ENCODE data around the gene DNAJC13.

The DNAJC13 gene

GRCh38 chr3:132503559-132503958, 86.3 kb downstream of the DNAJC13 start:
- TF ChIP-seq, protein P1, sequence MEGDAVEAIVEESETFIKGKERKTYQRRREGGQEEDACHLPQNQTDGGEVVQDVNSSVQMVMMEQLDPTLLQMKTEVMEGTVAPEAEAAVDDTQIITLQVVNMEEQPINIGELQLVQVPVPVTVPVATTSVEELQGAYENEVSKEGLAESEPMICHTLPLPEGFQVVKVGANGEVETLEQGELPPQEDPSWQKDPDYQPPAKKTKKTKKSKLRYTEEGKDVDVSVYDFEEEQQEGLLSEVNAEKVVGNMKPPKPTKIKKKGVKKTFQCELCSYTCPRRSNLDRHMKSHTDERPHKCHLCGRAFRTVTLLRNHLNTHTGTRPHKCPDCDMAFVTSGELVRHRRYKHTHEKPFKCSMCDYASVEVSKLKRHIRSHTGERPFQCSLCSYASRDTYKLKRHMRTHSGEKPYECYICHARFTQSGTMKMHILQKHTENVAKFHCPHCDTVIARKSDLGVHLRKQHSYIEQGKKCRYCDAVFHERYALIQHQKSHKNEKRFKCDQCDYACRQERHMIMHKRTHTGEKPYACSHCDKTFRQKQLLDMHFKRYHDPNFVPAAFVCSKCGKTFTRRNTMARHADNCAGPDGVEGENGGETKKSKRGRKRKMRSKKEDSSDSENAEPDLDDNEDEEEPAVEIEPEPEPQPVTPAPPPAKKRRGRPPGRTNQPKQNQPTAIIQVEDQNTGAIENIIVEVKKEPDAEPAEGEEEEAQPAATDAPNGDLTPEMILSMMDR (conservative IDR thresholded peaks at IDR 0.05; ENCODE audit: control insufficient read depth, insufficient read depth, low read depth, low read length), result no peak
- no peak overlapping the region for H3K4me3 ChIP-seq (ENCODE audit: control insufficient read depth, low read depth, low read length)
- no peak for DNase-seq (ENCODE audit: low read depth)

GRCh38 chr3:132504375-132504933, 87.2 kb downstream of the DNAJC13 start:
- TF ChIP-seq, protein P1 (conservative IDR thresholded peaks at IDR 0.05; ENCODE audit: control insufficient read depth, insufficient read depth, low read depth, low read length), result no peak
- DNase-seq (ENCODE audit: low read depth), result no peak
- H3K4me3 ChIP-seq (ENCODE audit: control insufficient read depth, low read depth, low read length), result no peak overlapping the region

DNA sequence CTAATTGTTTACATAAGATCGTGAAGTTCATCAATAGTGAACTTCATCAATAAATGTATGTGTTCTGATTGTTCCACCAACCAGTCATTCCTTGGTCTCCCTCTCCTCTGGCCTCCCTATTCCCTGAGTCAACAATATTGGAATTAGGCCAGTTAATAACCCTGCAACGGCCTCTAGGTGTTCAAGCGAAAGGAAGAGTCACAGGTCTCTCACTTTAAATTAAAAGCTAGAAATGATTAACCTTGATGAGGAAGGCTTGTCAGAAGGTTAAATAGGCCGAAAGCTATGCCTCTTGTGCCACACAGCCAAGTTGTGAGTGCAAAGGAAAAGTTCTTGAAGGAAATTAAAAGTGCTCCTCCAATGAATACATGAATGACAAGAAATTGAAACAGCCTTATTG, 90.4 kb downstream of the DNAJC13 start:
- H3K4me3 ChIP-seq (ENCODE audit: control insufficient read depth, low read depth, low read length), result no peak overlapping the region
- no peak for DNase-seq (ENCODE audit: low read depth)
- TF ChIP-seq, protein P1 (conservative IDR thresholded peaks at IDR 0.05; ENCODE audit: control insufficient read depth, insufficient read depth, low read depth, low read length), result no peak

- TF ChIP-seq, protein P1 (conservative IDR thresholded peaks at IDR 0.05; ENCODE audit: control insufficient read depth, insufficient read depth, low read depth, low read length), result no peak
- DNase-seq (ENCODE audit: low read depth), result peak; percentile 9
- H3K4me3 ChIP-seq (ENCODE audit: control insufficient read depth, low read depth, low read length), result no peak overlapping the region
Observed at GRCh38 chr3:132509096-132509495, 91.8 kb downstream of the DNAJC13 start.

DNA sequence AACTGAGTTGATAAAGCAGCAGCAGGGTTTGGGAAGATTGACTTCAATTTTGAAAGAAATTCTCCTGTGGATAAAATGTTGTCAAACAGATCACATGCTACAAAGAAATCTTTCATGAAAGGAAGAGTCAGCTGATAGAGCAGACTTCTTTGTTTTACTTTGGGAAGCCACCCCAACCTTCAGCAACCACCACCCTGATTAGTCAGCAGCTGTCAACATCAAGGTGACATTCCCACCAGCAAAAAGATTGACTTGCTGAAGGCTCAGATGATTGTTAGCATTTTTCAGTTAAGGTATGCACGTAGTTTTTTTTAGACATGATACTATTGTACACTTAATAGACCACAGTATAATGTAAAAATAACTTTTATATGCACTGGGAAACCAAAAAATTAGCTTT, 92.2 kb downstream of the DNAJC13 start:
- no peak overlapping the region for H3K4me3 ChIP-seq (ENCODE audit: control insufficient read depth, low read depth, low read length)
- TF ChIP-seq, protein P1 (conservative IDR thresholded peaks at IDR 0.05; ENCODE audit: control insufficient read depth, insufficient read depth, low read depth, low read length), result no peak
- DNase-seq (ENCODE audit: low read depth), result no peak

DNA sequence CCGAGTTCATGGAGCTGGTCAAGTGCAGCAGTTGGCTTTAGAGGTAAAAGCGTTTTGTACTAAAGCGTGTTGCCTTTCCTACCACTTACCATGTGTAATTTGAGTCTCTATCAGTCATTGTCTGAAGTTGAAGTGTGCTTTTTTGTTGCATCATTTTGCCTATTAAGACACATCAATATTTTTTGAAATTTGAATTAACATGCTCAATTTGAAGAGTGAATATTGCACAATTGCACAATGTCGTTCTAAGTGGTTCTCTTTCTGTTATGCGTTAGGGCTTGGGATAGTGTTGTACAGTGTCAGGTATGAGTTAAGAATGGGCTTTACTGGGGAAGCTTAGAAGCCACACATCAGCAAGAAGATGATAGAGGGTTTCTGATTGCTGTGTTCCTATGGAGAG, 95.8 kb downstream of the DNAJC13 start:
- DNase-seq (ENCODE audit: low read depth), result no peak
- H3K4me3 ChIP-seq (ENCODE audit: control insufficient read depth, low read depth, low read length), result no peak overlapping the region
- TF ChIP-seq, protein P1 (conservative IDR thresholded peaks at IDR 0.05; ENCODE audit: control insufficient read depth, insufficient read depth, low read depth, low read length), result no peak

- DNase-seq (ENCODE audit: low read depth), result no peak
- no peak overlapping the region for H3K4me3 ChIP-seq (ENCODE audit: control insufficient read depth, low read depth, low read length)
Observed at GRCh38 chr3:132517311-132517710, 100.0 kb downstream of the DNAJC13 start.

More at GRCh38 chr3:132517311-132517710, 100.0 kb downstream of the DNAJC13 start:
- TF ChIP-seq, protein P1 (conservative IDR thresholded peaks at IDR 0.05; ENCODE audit: control insufficient read depth, insufficient read depth, low read depth, low read length), result no peak
